ENCODE data around the gene CFAP20. TPM values are rescaled to one million over a fixed set of nuclear protein-coding genes. Genes with fewer than 3 reads are reported as not detected.

CFAP20 gene
- total and polyA plus RNA-seq, 2 experiments from 2014 or later, result 71.6 to 74.6 TPM

DNA sequence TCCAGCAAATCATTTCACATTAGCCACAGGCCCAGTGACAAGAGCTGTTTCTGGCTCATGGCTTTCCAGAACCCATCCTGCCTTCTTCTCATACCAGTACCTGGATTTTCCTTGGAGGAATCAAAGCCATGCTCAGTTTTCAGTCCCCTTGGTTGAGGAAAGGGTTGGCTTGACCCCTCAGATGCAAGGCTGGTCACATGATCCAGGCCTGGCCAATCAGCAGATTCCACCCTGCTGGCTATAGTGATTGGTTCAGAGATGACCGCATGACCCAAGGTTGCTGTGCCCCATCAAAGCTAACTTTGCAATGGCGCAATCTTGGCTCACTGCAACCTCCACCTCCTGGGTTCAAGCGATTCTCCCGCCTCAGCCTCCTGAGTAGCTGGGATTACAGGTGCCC, 58.6 kb downstream of the CFAP20 start:
- DNase-seq (ENCODE audit: low spot score), result no peak
- Histone ChIP-seq H3K4me1 (ENCODE audit: insufficient read depth) (no peaks in the 10 kb centered on the region), H3K36me3 (replicated peaks; ENCODE audit: insufficient read depth, low read depth) (no peaks in the 10 kb centered on the region), H4K20me1 (ENCODE audit: insufficient read depth, poor library complexity, severe bottlenecking) (no peaks in the 10 kb centered on the region), H3K79me2 (no peaks in the 10 kb centered on the region), H3K9me2 (replicated peaks; ENCODE audit: insufficient read depth) (no peaks in the 10 kb centered on the region), H3K9me3 (ENCODE audit: low read depth) (no peaks in the 10 kb centered on the region), H3K4me3 (no peak overlapping the region), H3K4me2 (no peak overlapping the region), H2AFZ (no peak overlapping the region), H3K27ac (no peak overlapping the region), H3K27me3 (no peaks in the 10 kb centered on the region)
- TF ChIP-seq CTCF (IDR thresholded peaks at IDR 0.05; ENCODE audit: poor library complexity), result no peak
- no peak for TF ChIP-seq EZH2 (IDR thresholded peaks at IDR 0.05; ENCODE audit: borderline replicate concordance)
- no peak for TF ChIP-seq EZH2phosphoT487 (IDR thresholded peaks at IDR 0.05; ENCODE audit: low read depth, severe bottlenecking, unreplicated experiment)
- 98% methylated on average over 4 of the region's 4 CpGs for WGBS (ENCODE audit: low lambda C conversion rate, missing lambda C conversion rate)

Small RNA genes lying within 50 kb of the gene (small RNA-seq; reads per million reads assigned to genes)
- not detected for gene RF00019

Other genes starting within 250 kb of the CFAP20 start
- not detected in 2 replicates for gene CNGB1, start 158.3 kb downstream of the CFAP20 start, total RNA-seq
- not detected in 2 replicates for gene CNGB1, start 158.3 kb downstream of the CFAP20 start, polyA plus RNA-seq
- gene ZNF319, start 128.7 kb downstream of the CFAP20 start, total RNA-seq, result 4.0 and 5.3 TPM in 2 replicates
- gene ZNF319, start 128.7 kb downstream of the CFAP20 start, polyA plus RNA-seq, result 5.2 and 8.3 TPM in 2 replicates
- 17.6 and 18.2 TPM in 2 replicates for gene USB1, start 128.0 kb downstream of the CFAP20 start, total RNA-seq
- gene USB1, start 128.0 kb downstream of the CFAP20 start, polyA plus RNA-seq, result 45.3 and 47.7 TPM in 2 replicates
- 34.2 and 39.0 TPM in 2 replicates for gene MMP15, start 103.6 kb downstream of the CFAP20 start, total RNA-seq
- gene MMP15, start 103.6 kb downstream of the CFAP20 start, polyA plus RNA-seq, result 56.1 and 63.4 TPM in 2 replicates
- 51.5 and 58.0 TPM in 2 replicates for gene CSNK2A2, start 68.7 kb upstream of the CFAP20 start, total RNA-seq
- 21.7 and 23.4 TPM in 2 replicates for gene CSNK2A2, start 68.7 kb upstream of the CFAP20 start, polyA plus RNA-seq
- not detected in 2 replicates for gene PRSS54, start 165.6 kb upstream of the CFAP20 start, total RNA-seq
- gene PRSS54, start 165.6 kb upstream of the CFAP20 start, polyA plus RNA-seq, result not detected in 2 replicates